NAMALWA (cell line): ENCODE data around the gene SEC14L3.

ENCODE experiments used
- DNase-seq: peaks from one replicate; pipeline ENCODE4 v3.0.0-alpha.2; 2015; ENCODE audit warnings: low spot score

SEC14L3 gene

GRCh38 chr22:30444632-30445437 lies 27.0 kb downstream of the SEC14L3 start:
- peak; percentile 82 for DNase-seq

GRCh38 chr22:30441088-30441487 lies 30.7 kb downstream of the SEC14L3 start:
- no peak for DNase-seq

DNA sequence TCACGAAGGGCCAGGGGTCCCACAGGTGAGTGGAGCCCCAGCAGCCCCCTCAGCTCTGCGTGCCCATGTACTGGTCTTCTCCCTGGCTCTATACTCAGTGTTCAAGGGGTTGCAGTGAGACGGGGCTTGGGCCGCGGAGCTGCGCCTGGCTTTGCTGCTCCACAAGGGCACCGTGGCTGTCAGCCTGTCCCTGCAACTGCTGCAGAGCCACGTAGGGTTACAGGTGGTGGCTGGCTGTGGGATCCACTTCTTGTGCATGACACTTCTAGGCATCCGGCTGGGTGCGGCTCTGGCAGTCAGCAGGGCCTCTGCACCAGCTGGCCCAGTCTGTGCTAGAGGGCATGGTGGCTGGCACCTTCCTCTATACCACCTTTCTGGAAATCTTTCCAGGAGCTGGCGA lies 32.0 kb downstream of the SEC14L3 start:
- DNase-seq = no peak

DNA sequence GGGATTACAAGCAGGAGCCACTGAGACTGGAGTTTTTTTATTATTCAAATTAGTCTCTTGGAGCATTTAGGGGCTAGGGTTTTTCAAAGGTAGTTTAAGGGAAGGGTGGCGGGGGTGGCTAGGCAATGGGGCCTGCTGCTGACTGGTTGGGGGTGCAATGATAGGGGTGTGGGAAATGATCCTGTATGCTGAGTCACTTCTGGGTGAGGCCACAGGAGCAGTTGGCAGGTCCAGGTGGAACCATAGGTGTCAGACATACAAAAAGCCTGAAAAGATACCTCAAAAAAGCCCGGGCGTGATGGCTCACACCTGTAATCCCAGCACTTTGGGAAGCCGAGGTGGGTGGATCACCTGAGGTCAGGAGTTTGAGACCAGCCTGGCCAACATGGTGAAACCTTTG lies 32.6 kb downstream of the SEC14L3 start:
- no peak for DNase-seq

GRCh38 chr22:30438559-30438958 lies 33.3 kb downstream of the SEC14L3 start:
- DNase-seq = no peak

DNA sequence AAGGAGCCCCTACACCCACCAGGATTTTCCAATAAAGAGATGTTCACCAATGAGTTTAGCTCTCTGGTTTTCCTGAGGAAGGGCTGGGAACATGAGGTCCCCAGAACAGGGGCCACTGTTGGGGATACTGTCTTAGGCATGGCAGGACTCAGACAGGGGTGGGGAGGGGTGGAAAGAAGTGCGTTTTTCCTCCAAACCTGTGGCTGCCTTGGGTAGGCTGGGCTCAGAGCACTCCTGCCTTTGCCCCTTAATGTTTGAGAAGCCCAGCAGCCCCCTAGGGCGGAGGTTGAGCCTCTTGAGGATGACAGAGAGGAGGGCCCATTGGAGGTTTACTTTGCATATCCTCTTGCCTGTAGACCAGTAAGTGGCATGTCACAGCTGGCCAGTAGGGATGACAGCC lies 35.6 kb downstream of the SEC14L3 start:
- DNase-seq = no peak

GRCh38 chr22:30435674-30436126 lies 36.1 kb downstream of the SEC14L3 start:
- peak; percentile 82 for DNase-seq

GRCh38 chr22:30434843-30435242 lies 37.0 kb downstream of the SEC14L3 start:
- DNase-seq = no peak

DNA sequence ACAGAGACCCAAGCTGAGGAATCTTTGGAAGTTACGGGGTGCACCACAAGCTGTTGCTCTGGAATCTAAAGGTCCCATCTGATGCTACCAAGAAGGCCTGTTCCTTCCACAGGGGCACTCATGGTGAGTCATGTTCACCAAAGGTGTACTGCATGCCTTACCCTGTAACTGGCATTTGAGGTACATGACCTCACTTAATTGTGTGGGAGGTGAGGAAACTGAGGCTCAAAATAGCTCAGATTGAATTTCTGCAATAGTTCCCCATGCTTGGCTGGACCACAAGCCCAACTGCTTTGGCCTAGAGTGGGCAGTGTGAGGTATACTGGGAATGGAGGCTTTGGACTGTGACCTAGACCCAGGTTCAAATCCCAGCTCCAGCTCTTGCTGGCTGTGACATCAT lies 38.0 kb downstream of the SEC14L3 start:
- no peak for DNase-seq

GRCh38 chr22:30433227-30433626 lies 38.6 kb downstream of the SEC14L3 start:
- DNase-seq = no peak

DNA sequence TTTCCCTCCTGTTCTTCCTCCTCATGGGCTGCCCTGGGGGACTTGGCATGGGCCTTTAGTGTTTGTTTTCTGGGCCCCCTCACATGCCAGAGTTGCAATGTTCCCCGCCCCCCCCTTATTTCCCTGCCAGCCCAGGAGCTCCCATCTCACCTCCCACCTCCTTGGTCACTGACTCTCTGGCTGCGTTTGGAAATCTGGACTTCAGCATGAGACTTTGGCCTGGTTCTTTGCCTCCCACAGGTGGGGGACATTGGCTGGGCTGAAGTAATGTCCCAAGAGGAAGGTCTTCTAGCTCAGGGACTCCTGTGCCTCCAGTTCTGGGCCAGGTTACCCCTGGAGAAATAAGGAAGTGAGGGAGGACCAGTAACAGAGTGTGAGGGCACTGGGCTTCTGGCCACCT lies 39.3 kb downstream of the SEC14L3 start:
- no peak for DNase-seq

DNA sequence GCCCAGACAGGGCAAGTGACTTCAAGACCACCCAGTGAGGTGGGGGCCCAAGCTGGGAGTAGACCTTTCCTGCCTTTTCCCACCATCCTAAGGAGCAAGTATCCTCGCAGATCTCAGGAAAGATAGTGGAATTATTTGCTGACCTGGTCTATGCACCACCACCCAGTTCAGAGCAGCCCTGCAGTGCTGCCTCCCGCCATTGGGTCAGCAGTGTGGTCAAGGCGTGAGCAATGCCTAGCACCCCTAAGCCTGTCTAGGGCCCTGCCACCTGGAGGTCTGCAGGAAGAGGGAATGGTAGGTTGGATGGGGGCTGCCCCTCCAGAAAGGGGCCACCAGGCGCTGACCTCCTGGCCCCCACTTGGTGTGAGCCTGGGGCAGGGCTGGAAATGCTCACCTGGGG lies 39.7 kb downstream of the SEC14L3 start:
- DNase-seq = no peak

- DNase-seq = no peak
These were observed 40.9 kb downstream of the SEC14L3 start for GRCh38 chr22:30430933-30431332.

DNA sequence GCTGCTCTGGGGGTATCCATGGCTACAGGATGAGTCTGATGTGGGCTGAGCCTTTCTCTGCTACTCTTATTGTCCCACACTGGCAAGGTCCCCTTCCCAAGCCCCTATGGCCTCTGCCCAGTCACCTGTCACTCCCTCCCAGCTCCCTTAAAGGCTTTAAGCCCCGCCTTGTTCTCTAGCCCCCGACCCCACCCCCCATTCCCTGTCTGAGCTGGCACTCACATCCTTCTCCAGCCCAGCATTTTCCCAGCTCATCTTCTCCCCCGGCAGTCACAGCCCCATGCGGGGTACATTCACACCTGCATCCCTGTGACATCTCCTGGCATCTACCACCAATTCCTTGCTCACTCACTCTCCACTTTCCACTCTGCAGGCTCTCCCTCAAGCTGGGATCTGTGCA lies 41.9 kb downstream of the SEC14L3 start:
- no peak for DNase-seq

GRCh38 chr22:30427871-30428270 lies 43.9 kb downstream of the SEC14L3 start:
- DNase-seq = peak; percentile 46

GRCh38 chr22:30426388-30427353 lies 45.1 kb downstream of the SEC14L3 start:
- peak; percentile 94 for DNase-seq

DNA sequence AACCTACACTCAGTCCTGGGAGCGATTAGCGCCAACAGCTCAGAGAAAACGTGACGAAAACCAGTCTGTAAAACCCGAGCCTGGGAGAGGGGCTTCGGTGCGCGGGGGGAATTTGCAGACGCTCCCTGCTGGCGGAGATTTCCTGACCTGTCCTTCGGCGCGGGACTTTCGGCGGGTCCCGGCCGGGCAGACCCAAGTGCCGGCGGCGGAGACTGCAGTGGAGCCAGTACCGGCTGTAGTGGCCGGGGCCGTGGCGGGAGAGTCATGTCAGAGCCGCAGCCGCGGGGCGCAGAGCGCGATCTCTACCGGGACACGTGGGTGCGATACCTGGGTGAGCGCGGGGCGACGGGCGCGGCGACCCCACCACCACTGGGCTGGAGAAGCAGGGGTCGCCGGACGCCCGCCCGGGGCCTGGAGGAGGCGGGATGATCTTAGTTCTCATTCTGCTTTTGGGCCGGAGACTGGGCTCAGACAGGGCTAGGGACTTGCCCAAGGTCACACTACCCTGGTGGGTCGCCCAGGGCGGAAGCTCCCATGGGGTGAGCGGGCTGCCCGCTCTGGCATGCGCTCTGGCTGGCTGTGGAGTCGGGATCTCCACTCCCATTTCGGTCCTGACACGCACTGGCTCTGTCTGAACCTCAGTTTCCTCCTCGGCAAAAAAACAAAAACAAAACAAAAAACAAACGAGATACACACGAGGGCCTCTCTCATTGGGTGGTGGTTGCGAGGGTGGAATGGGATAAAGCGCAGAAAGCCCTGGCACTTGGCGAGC lies 46.0 kb downstream of the SEC14L3 start, which contains the start of gene MTFP1:
TSS of gene MTFP1 (plus strand) at position 153 of the 772 bp plus-strand sequence. CDS start at position 265, 112 bp downstream.
- peak; percentile 72 for DNase-seq

DNA sequence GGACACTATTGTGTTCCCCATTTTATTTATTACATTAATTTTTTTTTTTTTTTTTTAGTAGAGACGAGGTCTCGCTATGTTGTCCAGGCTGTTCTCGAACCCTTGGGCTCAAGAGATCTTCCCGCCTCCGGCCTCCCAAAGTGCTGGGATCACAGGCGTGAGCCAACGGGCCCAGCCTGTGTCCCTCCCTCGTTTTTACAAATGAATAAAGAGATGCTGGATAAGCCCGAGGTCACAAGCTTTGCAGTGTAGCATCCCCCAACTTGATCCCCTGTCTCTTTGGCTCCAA lies 46.5 kb downstream of the SEC14L3 start:
- DNase-seq = no peak

- DNase-seq = peak; percentile 36
These were observed 47.1 kb downstream of the SEC14L3 start for GRCh38 chr22:30424534-30425326.

DNA sequence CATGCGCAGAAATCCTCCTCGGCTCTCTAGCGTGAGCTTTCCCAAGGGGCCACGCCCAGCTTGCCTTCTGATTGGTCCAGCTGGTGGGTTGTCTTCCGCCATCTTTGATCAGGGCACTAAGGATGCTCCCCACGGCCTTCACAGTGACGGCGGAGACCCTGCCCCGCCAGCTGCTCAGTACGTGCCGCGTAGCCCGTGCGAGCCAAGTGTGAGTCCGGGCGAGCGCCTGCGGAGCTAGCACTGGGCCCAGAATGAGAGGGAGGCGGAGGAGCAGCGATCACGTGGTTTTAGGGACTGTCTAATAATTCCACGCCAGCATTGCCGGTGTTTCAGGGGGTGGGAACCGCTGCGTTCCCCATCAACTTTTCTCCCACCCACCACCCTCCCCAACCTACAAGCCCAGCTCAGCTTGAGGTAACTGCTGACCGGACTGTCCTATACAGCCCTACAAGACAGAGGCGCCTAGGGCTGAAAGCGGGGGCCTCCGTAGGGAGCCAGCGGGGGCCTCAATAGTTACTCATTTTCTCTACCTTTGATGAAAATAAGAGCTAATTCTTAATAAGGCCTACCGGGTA lies 47.8 kb downstream of the SEC14L3 start:
- peak; percentile 100 for DNase-seq
